Skeletal muscle satellite cell (primary cell): ENCODE results near the gene TSPAN33.

Experiments
- H3K27me3 ChIP-seq: 2 replicates; pipeline ENCODE4 v1.7.0; 2013; ENCODE audit warnings: low read length; ENCODE audit not compliant: control insufficient read depth, insufficient read depth
- H3K36me3 ChIP-seq: 2 replicates; pipeline ENCODE4 v1.7.0; 2013; ENCODE audit warnings: mild to moderate bottlenecking, control low read depth, low read length; ENCODE audit not compliant: insufficient read depth
- H3K4me1 ChIP-seq: 2 replicates; pipeline ENCODE4 v1.7.0; 2013; ENCODE audit warnings: low read length; ENCODE audit not compliant: control insufficient read depth, insufficient read depth
- H3K4me2 ChIP-seq: 2 replicates; pipeline ENCODE4 v1.7.0; 2013; ENCODE audit warnings: mild to moderate bottlenecking, low read length
- H3K4me3 ChIP-seq: 2 replicates; pipeline ENCODE4 v1.7.0; 2013; ENCODE audit warnings: low read length
- H3K9ac ChIP-seq: 2 replicates; pipeline ENCODE4 v1.7.0; 2013; ENCODE audit warnings: mild to moderate bottlenecking, low read depth, low read length, moderate library complexity
- H3K9me3 ChIP-seq: replicated peaks from 2 replicates; pipeline ENCODE4 v1.7.0; 2013; ENCODE audit warnings: mild to moderate bottlenecking, control low read depth, low read length

The TSPAN33 gene

GRCh38 chr7:129203050-129203741, 58.7 kb downstream of the TSPAN33 start:
- Histone ChIP-seq H3K9ac (no peak overlapping the region), H3K4me2 (no peak overlapping the region), H3K4me1 (no peaks in the 10 kb centered on the region), H3K4me3 (no peak overlapping the region), H3K9me3 (no peaks in the 10 kb centered on the region), H3K36me3 (no peaks in the 10 kb centered on the region), H3K27me3 (no peaks in the 10 kb centered on the region)

- H3K36me3 ChIP-seq, result no peaks in the 10 kb centered on the region
- H3K9ac ChIP-seq, result no peak overlapping the region
- H3K4me3 ChIP-seq, result no peak overlapping the region
- H3K4me1 ChIP-seq, result no peaks in the 10 kb centered on the region
- no peaks in the 10 kb centered on the region for H3K9me3 ChIP-seq
- no peaks in the 10 kb centered on the region for H3K27me3 ChIP-seq
- no peak overlapping the region for H3K4me2 ChIP-seq
Measured at GRCh38 chr7:129205126-129205818, 60.8 kb downstream of the TSPAN33 start.

- H3K4me3 ChIP-seq, result no peak overlapping the region
- H3K4me1 ChIP-seq, result no peaks in the 10 kb centered on the region
- no peaks in the 10 kb centered on the region for H3K36me3 ChIP-seq
- no peak overlapping the region for H3K9ac ChIP-seq
- H3K4me2 ChIP-seq, result no peak overlapping the region
- no peaks in the 10 kb centered on the region for H3K27me3 ChIP-seq
- H3K9me3 ChIP-seq, result no peaks in the 10 kb centered on the region
Measured at GRCh38 chr7:129205987-129206785, 61.7 kb downstream of the TSPAN33 start.

GRCh38 chr7:129208667-129209066, 64.2 kb downstream of the TSPAN33 start:
- Histone ChIP-seq H3K9me3 (no peaks in the 10 kb centered on the region), H3K4me2 (no peak overlapping the region), H3K4me1 (no peaks in the 10 kb centered on the region), H3K27me3 (no peaks in the 10 kb centered on the region), H3K4me3 (no peak overlapping the region), H3K9ac (no peak overlapping the region), H3K36me3 (no peaks in the 10 kb centered on the region)

GRCh38 chr7:129209067-129209926, 64.8 kb downstream of the TSPAN33 start:
- no peak overlapping the region for H3K9ac ChIP-seq
- H3K4me3 ChIP-seq, result no peak overlapping the region
- H3K27me3 ChIP-seq, result no peaks in the 10 kb centered on the region
- no peaks in the 10 kb centered on the region for H3K4me1 ChIP-seq
- H3K4me2 ChIP-seq, result no peak overlapping the region
- no peaks in the 10 kb centered on the region for H3K36me3 ChIP-seq
- H3K9me3 ChIP-seq, result no peaks in the 10 kb centered on the region

- H3K36me3 ChIP-seq, result no peaks in the 10 kb centered on the region
- no peak overlapping the region for H3K9ac ChIP-seq
- H3K4me1 ChIP-seq, result no peaks in the 10 kb centered on the region
- no peaks in the 10 kb centered on the region for H3K27me3 ChIP-seq
- no peak overlapping the region for H3K4me2 ChIP-seq
- H3K9me3 ChIP-seq, result no peaks in the 10 kb centered on the region
- H3K4me3 ChIP-seq, result no peak overlapping the region
Measured at GRCh38 chr7:129210256-129210988, 65.9 kb downstream of the TSPAN33 start.

- no peaks in the 10 kb centered on the region for H3K27me3 ChIP-seq
- H3K4me2 ChIP-seq, result no peak overlapping the region
- no peak overlapping the region for H3K4me3 ChIP-seq
- no peaks in the 10 kb centered on the region for H3K9me3 ChIP-seq
- no peaks in the 10 kb centered on the region for H3K36me3 ChIP-seq
- no peaks in the 10 kb centered on the region for H3K4me1 ChIP-seq
- no peak overlapping the region for H3K9ac ChIP-seq
Measured at GRCh38 chr7:129210989-129211312, 66.4 kb downstream of the TSPAN33 start.

- Histone ChIP-seq H3K4me2 (no peak overlapping the region), H3K9me3 (no peaks in the 10 kb centered on the region), H3K9ac (no peak overlapping the region), H3K4me3 (no peak overlapping the region), H3K36me3 (no peaks in the 10 kb centered on the region), H3K27me3 (no peaks in the 10 kb centered on the region), H3K4me1 (no peaks in the 10 kb centered on the region)
Measured at GRCh38 chr7:129212126-129212525, 67.6 kb downstream of the TSPAN33 start.

- H3K9me3 ChIP-seq, result no peaks in the 10 kb centered on the region
- no peaks in the 10 kb centered on the region for H3K27me3 ChIP-seq
- no peak overlapping the region for H3K4me2 ChIP-seq
- no peak overlapping the region for H3K9ac ChIP-seq
- no peak overlapping the region for H3K4me3 ChIP-seq
- no peaks in the 10 kb centered on the region for H3K4me1 ChIP-seq
- no peaks in the 10 kb centered on the region for H3K36me3 ChIP-seq
Measured at GRCh38 chr7:129212596-129212995, 68.1 kb downstream of the TSPAN33 start.

GRCh38 chr7:129213828-129214227, 69.3 kb downstream of the TSPAN33 start:
- Histone ChIP-seq H3K4me1 (no peaks in the 10 kb centered on the region), H3K4me2 (no peak overlapping the region), H3K9me3 (no peaks in the 10 kb centered on the region), H3K27me3 (no peaks in the 10 kb centered on the region), H3K36me3 (no peaks in the 10 kb centered on the region), H3K9ac (no peak overlapping the region), H3K4me3 (no peak overlapping the region)
